ENCODE data around the gene PRKN.

The PRKN gene

DNA sequence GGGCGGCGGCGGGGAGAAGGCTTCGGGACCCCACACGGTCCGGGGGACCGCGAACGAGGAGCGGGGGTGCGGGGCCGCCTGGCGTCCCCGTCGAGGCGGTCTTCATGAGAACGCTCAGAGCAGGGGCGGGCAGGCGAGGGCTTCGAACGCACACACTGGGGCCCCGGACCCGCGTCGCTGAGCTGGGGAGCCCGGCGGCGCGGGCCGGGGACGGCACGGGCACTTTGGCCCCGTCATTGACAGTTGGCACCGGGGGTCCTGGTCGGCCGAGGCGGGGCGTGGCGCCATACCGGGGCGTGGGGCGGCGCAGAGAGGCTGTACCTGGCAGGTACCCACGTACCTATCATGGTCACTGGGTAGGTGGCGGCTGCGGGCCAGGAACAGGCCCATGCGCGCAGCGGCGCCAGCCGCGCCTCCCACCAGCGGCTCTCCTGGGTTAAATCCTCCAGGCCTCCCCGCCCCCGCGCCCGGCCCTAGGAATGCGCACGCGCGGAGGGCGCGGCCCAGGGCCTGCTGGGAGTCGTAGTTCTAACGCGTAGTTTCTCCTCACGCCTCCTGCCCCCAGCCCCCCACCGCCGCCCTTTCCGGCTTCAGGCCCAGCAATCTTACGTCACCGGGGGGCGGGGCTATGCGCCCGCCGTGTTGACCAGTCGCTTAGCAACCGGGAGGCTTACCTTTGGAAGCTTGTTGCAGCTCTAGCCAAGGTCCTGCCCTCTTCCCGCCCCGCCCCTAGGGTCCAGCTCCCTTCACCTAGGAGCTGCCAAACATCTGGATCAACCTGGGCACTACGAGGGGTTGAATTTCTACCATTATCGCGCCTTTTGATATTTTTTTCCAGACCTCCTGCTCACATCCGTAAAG, at the start of gene PRKN, which contains the start of gene PACRG:
Gene PRKN, minus strand, starts transcription at position 445 of the 861 bp plus-strand sequence.
Gene PACRG, plus strand, starts transcription at position 653 of the 861 bp plus-strand sequence.
- DNase-seq (ENCODE audit: low read depth in 2 of 3, low spot score in 2 of 3): peak; percentile 82 to 94 (median 92)

DNA sequence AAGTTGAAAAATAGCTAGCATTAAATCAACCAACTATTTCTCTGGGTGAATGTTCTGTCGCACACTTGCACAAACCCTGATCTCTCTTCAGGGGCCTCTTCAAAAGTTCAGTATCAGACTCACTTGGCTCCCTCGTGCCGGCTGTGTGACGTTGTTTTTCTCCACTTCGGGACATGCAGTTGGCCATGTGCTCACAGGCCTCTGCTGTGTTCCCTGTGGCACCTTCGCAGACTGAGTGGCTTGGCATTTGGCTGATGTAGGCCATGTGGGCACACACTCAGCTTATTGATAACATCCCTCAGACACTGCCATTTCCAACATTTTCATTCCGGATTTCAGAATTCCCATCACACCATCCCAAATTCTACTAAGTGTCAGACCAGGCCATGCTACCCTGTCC, 49.5 kb upstream of the PRKN start:
- DNase-seq (ENCODE audit: low read depth in 2 of 3, low spot score in 2 of 3): no peak

GRCh38 chr6:162773996-162774395, 46.4 kb upstream of the PRKN start:
- no peak for DNase-seq (ENCODE audit: low read depth in 2 of 3, low spot score in 2 of 3)

- DNase-seq (ENCODE audit: low read depth in 2 of 3, low spot score in 2 of 3): no peak
Measured at GRCh38 chr6:162772466-162772865, 44.9 kb upstream of the PRKN start.

DNA sequence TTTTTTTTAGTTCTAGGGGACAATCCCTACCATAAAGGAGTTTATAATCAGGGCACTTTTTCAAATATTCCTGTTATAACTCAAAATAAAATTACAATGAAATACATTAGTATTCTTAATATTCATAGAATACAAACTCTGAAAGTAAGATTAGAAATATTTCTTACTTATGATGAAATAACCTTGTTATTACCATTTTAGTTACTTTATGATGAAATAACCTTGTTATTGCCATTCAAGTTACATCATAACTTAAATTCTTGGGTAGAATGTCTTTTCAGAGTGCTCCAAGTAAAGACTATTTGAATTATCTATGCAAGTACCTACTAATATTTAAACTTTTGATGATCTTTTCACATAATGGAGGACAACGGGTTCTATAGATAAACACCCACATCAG, 43.4 kb upstream of the PRKN start:
- no peak for DNase-seq (ENCODE audit: low read depth in 2 of 3, low spot score in 2 of 3)

DNA sequence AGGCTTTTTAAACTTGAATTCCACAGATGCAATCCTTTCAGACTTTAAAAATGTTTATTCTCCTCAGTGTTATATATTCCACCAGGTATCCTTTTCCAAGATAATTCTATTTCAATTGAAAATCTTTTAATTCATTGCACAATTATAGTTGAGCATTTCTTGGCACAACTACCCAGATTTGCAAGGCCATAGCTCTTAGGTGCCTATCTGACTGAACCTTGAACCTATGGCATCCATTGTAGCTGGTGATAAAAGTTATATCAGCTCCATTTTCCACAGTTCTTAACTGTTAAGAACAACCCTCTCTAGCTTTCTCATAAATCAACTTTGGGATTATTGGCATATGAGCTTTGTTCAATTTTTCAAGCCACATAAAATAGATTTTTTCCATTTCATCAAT, 42.6 kb upstream of the PRKN start:
- DNase-seq (ENCODE audit: low read depth in 2 of 3, low spot score in 2 of 3): no peak

DNA sequence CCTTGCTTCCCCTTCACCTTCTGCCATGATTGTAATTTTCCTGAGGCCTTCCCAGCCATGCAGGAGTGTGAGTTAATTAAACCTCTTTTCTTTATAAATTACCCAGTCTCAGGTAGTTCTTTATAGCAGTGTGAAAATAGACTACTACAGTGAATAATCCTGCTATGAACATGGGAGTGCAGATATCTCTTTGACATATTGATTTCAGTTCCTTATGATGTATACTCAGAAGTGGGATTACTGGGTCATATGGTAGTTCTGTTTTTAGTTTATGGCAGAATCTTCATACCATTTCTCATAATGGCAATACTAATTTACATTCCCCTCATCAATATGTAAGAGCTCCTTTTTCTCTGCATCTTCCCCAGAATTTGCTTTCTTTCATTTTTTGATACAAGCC, 26.2 kb upstream of the PRKN start:
- no peak for DNase-seq (ENCODE audit: low read depth in 2 of 3, low spot score in 2 of 3)

GRCh38 chr6:162751211-162751859, 23.8 kb upstream of the PRKN start:
- no peak for DNase-seq (ENCODE audit: low read depth in 2 of 3, low spot score in 2 of 3)

GRCh38 chr6:162750776-162751175, 23.2 kb upstream of the PRKN start:
- no peak for DNase-seq (ENCODE audit: low read depth in 2 of 3, low spot score in 2 of 3)

- DNase-seq (ENCODE audit: low read depth in 2 of 3, low spot score in 2 of 3): no peak
Measured at GRCh38 chr6:162736961-162737360, 9.4 kb upstream of the PRKN start.

- DNase-seq (ENCODE audit: low read depth in 2 of 3, low spot score in 2 of 3): no peak
Measured at GRCh38 chr6:162733489-162733888, 5.9 kb upstream of the PRKN start.

DNA sequence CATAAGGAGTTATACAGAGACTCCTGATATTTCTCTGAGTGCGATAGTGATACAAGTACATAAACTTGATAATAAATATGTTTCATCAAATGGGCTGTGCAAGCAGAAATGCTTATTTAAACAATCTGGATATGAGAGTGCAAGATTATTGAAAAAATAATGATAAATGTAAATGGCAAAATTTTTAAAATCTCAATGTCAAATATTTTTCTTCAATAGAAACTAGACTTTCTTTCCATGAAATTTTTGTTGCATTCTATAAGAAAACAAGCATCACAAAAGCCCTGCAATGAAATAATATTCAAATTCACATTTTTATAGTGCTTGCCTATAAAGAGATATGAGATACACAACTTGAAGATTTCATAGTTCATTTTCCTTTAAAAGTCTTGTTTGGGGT, 2.9 kb upstream of the PRKN start:
- no peak for DNase-seq (ENCODE audit: low read depth in 2 of 3, low spot score in 2 of 3)

GRCh38 chr6:162728706-162729105, 1.1 kb upstream of the PRKN start:
- DNase-seq (ENCODE audit: low read depth in 2 of 3, low spot score in 2 of 3): no peak

DNA sequence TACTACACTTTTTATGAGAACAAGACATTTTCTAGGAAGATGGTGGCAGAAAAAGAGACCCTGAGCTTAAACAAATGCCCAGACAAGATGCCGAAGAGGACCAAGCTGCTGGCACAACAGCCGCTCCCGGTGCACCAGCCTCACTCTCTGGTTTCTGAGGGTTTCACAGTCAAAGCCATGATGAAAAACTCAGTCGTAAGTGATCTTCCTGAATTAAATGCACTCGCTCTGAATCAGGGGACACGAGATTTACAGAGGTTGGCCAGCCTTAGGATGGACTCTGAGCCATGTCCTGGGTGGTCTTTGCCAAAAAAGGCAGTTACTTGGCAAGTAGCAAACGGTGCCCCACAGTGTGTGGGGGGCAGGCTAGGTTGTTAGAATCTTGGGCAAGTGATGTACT, 631 bp upstream of the PRKN start:
- DNase-seq (ENCODE audit: low read depth in 2 of 3, low spot score in 2 of 3): no peak

DNA sequence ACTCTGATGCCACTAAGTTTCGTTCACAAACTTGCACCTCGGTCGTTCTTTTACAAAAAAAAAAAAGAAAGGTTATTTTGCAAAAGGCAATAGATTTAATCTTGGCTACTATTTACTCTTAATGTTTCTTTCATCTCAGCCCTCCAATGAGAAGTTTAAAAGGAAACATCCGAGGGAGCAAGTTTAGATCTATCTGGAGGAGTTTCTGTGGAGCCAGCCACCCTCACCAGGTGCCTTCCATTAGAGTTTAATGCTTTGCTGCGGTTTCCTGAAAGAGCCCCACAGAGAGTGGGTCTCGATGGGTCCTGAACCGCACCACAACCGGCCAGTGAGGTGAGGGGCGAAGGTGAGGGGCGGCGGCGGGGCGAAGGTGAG, 632 bp downstream of the PRKN start:
- no peak for DNase-seq (ENCODE audit: low read depth in 2 of 3, low spot score in 2 of 3)

- no peak for DNase-seq (ENCODE audit: low read depth in 2 of 3, low spot score in 2 of 3)
Measured at GRCh38 chr6:162722633-162723032, 4.9 kb downstream of the PRKN start.

DNA sequence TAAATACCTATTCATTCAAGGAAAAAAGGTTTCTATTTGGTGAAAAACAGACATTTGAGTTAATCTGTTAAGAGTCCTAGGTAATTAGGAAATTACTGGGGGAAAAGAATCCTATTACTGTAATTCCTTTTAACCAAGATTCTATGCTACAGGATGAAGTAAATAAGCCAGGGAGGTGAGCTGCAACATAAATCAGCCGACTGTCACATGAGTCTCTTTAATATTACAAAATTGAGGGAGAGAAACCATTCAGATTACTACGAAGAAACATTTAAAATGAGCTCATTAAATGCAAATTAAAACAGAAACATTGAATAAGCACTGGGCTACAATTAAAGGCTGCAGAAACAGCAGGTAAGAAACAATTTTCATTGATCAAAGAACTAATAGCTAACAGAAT, 5.3 kb downstream of the PRKN start:
- no peak for DNase-seq (ENCODE audit: low read depth in 2 of 3, low spot score in 2 of 3)

- no peak for DNase-seq (ENCODE audit: low read depth in 2 of 3, low spot score in 2 of 3)
Measured at GRCh38 chr6:162721404-162721687, 6.2 kb downstream of the PRKN start.

GRCh38 chr6:162719528-162719927, 8.0 kb downstream of the PRKN start:
- no peak for DNase-seq (ENCODE audit: low read depth in 2 of 3, low spot score in 2 of 3)

DNA sequence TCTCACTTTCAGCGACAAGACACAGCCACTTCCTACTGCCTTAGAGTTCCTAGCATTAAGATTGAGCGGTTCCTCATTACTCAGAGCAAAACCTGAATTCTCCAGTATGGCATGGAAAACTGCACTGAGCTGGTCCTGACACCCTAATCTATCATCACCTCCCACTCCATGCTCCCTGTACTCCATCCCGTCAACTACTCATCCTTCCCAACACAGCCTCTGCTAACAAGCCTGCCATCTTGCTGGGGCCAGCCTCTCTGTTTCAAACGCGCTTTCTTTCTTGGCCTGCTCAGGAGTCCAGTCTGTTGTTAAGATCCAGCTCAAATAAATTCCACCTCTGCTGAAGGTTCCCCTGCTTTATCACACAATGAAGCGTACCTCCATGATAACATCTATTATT, 12.0 kb downstream of the PRKN start:
- DNase-seq (ENCODE audit: low read depth in 2 of 3, low spot score in 2 of 3): no peak

GRCh38 chr6:162713974-162714780, 13.4 kb downstream of the PRKN start:
- DNase-seq (ENCODE audit: low read depth in 2 of 3, low spot score in 2 of 3): no peak

GRCh38 chr6:162712694-162713093, 14.9 kb downstream of the PRKN start:
- no peak for DNase-seq (ENCODE audit: low read depth in 2 of 3, low spot score in 2 of 3)

Measured in activated CD8-positive, alpha-beta memory T cell treated with anti-CD3 and anti-CD28 coated beads for 48 hours (primary cell).